ENCODE measurements around the gene RDH12.
A peak's percentile ranks its signal among the peaks of the same experiment; 100 is the strongest.

The RDH12 gene

DNA sequence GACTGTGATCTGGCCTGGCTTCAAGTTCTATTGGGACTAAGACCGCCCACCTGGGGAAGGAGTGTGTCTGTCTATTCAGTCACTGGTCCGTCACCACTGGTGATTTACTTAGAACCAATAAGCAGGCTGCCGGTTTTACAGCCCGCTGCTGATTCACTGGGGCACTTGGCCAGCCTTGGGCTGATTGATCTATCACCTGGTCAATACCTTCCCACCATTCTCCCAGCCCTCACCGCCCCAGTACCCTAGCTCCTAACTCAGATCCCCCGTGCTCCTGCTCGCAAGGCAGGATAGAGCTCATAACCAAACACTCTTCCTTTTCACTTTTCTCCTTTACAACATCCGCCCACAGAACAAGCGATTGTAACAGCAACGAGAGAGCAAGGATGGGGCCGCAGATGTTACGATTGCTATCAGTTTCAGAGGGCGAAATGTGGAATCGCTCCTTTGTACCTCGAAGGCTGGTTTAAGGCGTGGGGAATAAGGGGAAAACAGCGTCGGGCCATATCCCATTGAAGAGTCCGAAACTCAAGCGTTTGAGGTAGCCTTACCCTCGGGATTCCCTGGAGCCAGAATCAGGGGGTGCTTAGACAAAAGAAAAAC lies 6.8 kb upstream of the RDH12 start:
- Histone ChIP-seq H3K9me3 (ENCODE audit: control insufficient read depth, insufficient read depth, low read length) (no peaks in the 10 kb centered on the region), H3K4me3 (ENCODE audit: low read length) (peak overlapping the region; percentile 95), H4K20me1 (ENCODE audit: control insufficient read depth, insufficient read depth, low read depth, low read length) (peaks cover 7% of the 10 kb centered on the region; the same call in 1 of the 2 replicates), H3K9me2 (replicated peaks; ENCODE audit: control insufficient read depth, low read length) (no peaks in the 10 kb centered on the region), H3K27me3 (ENCODE audit: control insufficient read depth, low read length) (no peaks in the 10 kb centered on the region), H3K36me3 (ENCODE audit: control insufficient read depth, low read length) (peaks cover 45% of the 10 kb centered on the region), H3K4me2 (ENCODE audit: low read length) (peak overlapping the region; percentile 87), H3K4me1 (ENCODE audit: control insufficient read depth, low read length) (peaks cover 6% of the 10 kb centered on the region), H3K27ac (ENCODE audit: low read depth, low read length) (peak overlapping the region; percentile 68), H3K79me2 (ENCODE audit: control insufficient read depth, low read length) (peaks cover 38% of the 10 kb centered on the region), H3F3A (ENCODE audit: control insufficient read depth, insufficient read depth) (no peaks in the 10 kb centered on the region)
- no peak for TF ChIP-seq EZH2phosphoT487 (IDR thresholded peaks at IDR 0.05; ENCODE audit: borderline replicate concordance, low read length)
- TF ChIP-seq, protein P1, sequence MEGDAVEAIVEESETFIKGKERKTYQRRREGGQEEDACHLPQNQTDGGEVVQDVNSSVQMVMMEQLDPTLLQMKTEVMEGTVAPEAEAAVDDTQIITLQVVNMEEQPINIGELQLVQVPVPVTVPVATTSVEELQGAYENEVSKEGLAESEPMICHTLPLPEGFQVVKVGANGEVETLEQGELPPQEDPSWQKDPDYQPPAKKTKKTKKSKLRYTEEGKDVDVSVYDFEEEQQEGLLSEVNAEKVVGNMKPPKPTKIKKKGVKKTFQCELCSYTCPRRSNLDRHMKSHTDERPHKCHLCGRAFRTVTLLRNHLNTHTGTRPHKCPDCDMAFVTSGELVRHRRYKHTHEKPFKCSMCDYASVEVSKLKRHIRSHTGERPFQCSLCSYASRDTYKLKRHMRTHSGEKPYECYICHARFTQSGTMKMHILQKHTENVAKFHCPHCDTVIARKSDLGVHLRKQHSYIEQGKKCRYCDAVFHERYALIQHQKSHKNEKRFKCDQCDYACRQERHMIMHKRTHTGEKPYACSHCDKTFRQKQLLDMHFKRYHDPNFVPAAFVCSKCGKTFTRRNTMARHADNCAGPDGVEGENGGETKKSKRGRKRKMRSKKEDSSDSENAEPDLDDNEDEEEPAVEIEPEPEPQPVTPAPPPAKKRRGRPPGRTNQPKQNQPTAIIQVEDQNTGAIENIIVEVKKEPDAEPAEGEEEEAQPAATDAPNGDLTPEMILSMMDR (IDR thresholded peaks at IDR 0.05; ENCODE audit: low read depth, low read length, poor library complexity, severe bottlenecking) = no peak

- Histone ChIP-seq H3F3A (ENCODE audit: control insufficient read depth, insufficient read depth) (no peaks in the 10 kb centered on the region), H3K79me2 (ENCODE audit: control insufficient read depth, low read length) (peaks cover 38% of the 10 kb centered on the region), H4K20me1 (ENCODE audit: control insufficient read depth, insufficient read depth, low read depth, low read length) (peaks cover 7% of the 10 kb centered on the region; the same call in 1 of the 2 replicates), H3K27me3 (ENCODE audit: control insufficient read depth, low read length) (no peaks in the 10 kb centered on the region), H3K36me3 (ENCODE audit: control insufficient read depth, low read length) (peaks cover 39% of the 10 kb centered on the region), H3K4me3 (ENCODE audit: low read length) (peak within 1 kb of the TSS; percentile 95), H3K9me3 (ENCODE audit: control insufficient read depth, insufficient read depth, low read length) (no peaks in the 10 kb centered on the region), H3K4me1 (ENCODE audit: control insufficient read depth, low read length) (peaks cover 6% of the 10 kb centered on the region), H3K27ac (ENCODE audit: low read depth, low read length) (peak within 1 kb of the TSS; percentile 68), H3K4me2 (ENCODE audit: low read length) (peak within 1 kb of the TSS; percentile 87), H3K9me2 (replicated peaks; ENCODE audit: control insufficient read depth, low read length) (no peaks in the 10 kb centered on the region)
- TF ChIP-seq, protein P1 (IDR thresholded peaks at IDR 0.05; ENCODE audit: low read depth, low read length, poor library complexity, severe bottlenecking) = no peak
- TF ChIP-seq EZH2phosphoT487 (IDR thresholded peaks at IDR 0.05; ENCODE audit: borderline replicate concordance, low read length) = no peak
These were observed 6.2 kb upstream of the RDH12 start, which contains the start of gene RDH11 for GRCh38 chr14:67695394-67695949. RDH11 (minus strand) TSS chr14:67695764; CDS start chr14:67695703, 61 bp downstream.

- peaks cover 6% of the 10 kb centered on the region for H3K4me1 ChIP-seq (ENCODE audit: control insufficient read depth, low read length)
- TF ChIP-seq, protein P1 (IDR thresholded peaks at IDR 0.05; ENCODE audit: low read depth, low read length, poor library complexity, severe bottlenecking) = no peak
- no peak for TF ChIP-seq EZH2phosphoT487 (IDR thresholded peaks at IDR 0.05; ENCODE audit: borderline replicate concordance, low read length)
- no peak overlapping the region for H3K27ac ChIP-seq (ENCODE audit: low read depth, low read length)
- no peak overlapping the region for H3K4me2 ChIP-seq (ENCODE audit: low read length)
- peaks cover 34% of the 10 kb centered on the region for H3K79me2 ChIP-seq (ENCODE audit: control insufficient read depth, low read length)
- H3K27me3 ChIP-seq (ENCODE audit: control insufficient read depth, low read length) = no peaks in the 10 kb centered on the region
- H4K20me1 ChIP-seq (ENCODE audit: control insufficient read depth, insufficient read depth, low read depth, low read length) = peaks cover 6% of the 10 kb centered on the region; the same call in 1 of the 2 replicates
- no peaks in the 10 kb centered on the region for H3K9me3 ChIP-seq (ENCODE audit: control insufficient read depth, insufficient read depth, low read length)
- H3K4me3 ChIP-seq (ENCODE audit: low read length) = no peak overlapping the region
- H3F3A ChIP-seq (ENCODE audit: control insufficient read depth, insufficient read depth) = no peaks in the 10 kb centered on the region
- H3K9me2 ChIP-seq (replicated peaks; ENCODE audit: control insufficient read depth, low read length) = no peaks in the 10 kb centered on the region
- H3K36me3 ChIP-seq (ENCODE audit: control insufficient read depth, low read length) = peaks cover 24% of the 10 kb centered on the region
These were observed 4.7 kb upstream of the RDH12 start for GRCh38 chr14:67697006-67697405.

All from DOHH2 (cell line).